IPS-15b (cell line): ENCODE data around the gene THBS2.

Experiments used
- H3K27me3 ChIP-seq: one replicate; pipeline ENCODE4 v1.6.1; 2013; ENCODE audit warnings: low read length; ENCODE audit not compliant: control insufficient read depth, insufficient read depth
- H3K36me3 ChIP-seq: one replicate; pipeline ENCODE4 v1.6.1; 2013; ENCODE audit warnings: low read length; ENCODE audit not compliant: control insufficient read depth, insufficient read depth
- H3K4me1 ChIP-seq: one replicate; pipeline ENCODE4 v1.6.1; 2013; ENCODE audit warnings: mild to moderate bottlenecking, low read length; ENCODE audit not compliant: control insufficient read depth, insufficient read depth
- H3K4me3 ChIP-seq: one replicate; pipeline ENCODE4 v1.5.1; 2013; ENCODE audit warnings: low read depth, low read length
- H3K9ac ChIP-seq: one replicate; pipeline ENCODE4 v1.6.1; 2013; ENCODE audit warnings: low read depth, mild to moderate bottlenecking, low read length
- H3K9me3 ChIP-seq: one replicate; pipeline ENCODE4 v1.6.1; 2013; ENCODE audit warnings: mild to moderate bottlenecking, low read length; ENCODE audit not compliant: control insufficient read depth, insufficient read depth

Gene THBS2

GRCh38 chr6:169289619-169290339, 36.1 kb upstream of the THBS2 start:
- H3K27me3 ChIP-seq, result no peaks in the 10 kb centered on the region
- H3K4me3 ChIP-seq, result no peak overlapping the region
- H3K9me3 ChIP-seq, result no peaks in the 10 kb centered on the region
- no peaks in the 10 kb centered on the region for H3K4me1 ChIP-seq
- no peak overlapping the region for H3K9ac ChIP-seq
- H3K36me3 ChIP-seq, result no peaks in the 10 kb centered on the region

GRCh38 chr6:169289257-169289618, 35.6 kb upstream of the THBS2 start:
- H3K4me3 ChIP-seq, result no peak overlapping the region
- H3K9ac ChIP-seq, result no peak overlapping the region
- H3K27me3 ChIP-seq, result no peaks in the 10 kb centered on the region
- no peaks in the 10 kb centered on the region for H3K36me3 ChIP-seq
- H3K4me1 ChIP-seq, result no peaks in the 10 kb centered on the region
- no peaks in the 10 kb centered on the region for H3K9me3 ChIP-seq

- H3K4me3 ChIP-seq, result no peak overlapping the region
- no peaks in the 10 kb centered on the region for H3K4me1 ChIP-seq
- no peaks in the 10 kb centered on the region for H3K36me3 ChIP-seq
- no peak overlapping the region for H3K9ac ChIP-seq
- H3K27me3 ChIP-seq, result no peaks in the 10 kb centered on the region
- no peaks in the 10 kb centered on the region for H3K9me3 ChIP-seq
These were observed 34.9 kb upstream of the THBS2 start for GRCh38 chr6:169288591-169288990.

- no peaks in the 10 kb centered on the region for H3K27me3 ChIP-seq
- H3K9me3 ChIP-seq, result no peaks in the 10 kb centered on the region
These were observed 34.0 kb upstream of the THBS2 start for GRCh38 chr6:169287675-169288074.

GRCh38 chr6:169286961-169287360, 33.3 kb upstream of the THBS2 start:
- Histone ChIP-seq H3K4me3 (no peak overlapping the region), H3K4me1 (no peaks in the 10 kb centered on the region), H3K9me3 (no peaks in the 10 kb centered on the region), H3K27me3 (no peaks in the 10 kb centered on the region), H3K9ac (no peak overlapping the region), H3K36me3 (no peaks in the 10 kb centered on the region)

More at GRCh38 chr6:169287675-169288074, 34.0 kb upstream of the THBS2 start:
- no peaks in the 10 kb centered on the region for H3K36me3 ChIP-seq
- H3K4me1 ChIP-seq, result no peaks in the 10 kb centered on the region
- no peak overlapping the region for H3K9ac ChIP-seq
- no peak overlapping the region for H3K4me3 ChIP-seq

- H3K4me3 ChIP-seq, result no peak overlapping the region
- H3K9me3 ChIP-seq, result no peaks in the 10 kb centered on the region
- H3K9ac ChIP-seq, result no peak overlapping the region
- no peaks in the 10 kb centered on the region for H3K27me3 ChIP-seq
- H3K36me3 ChIP-seq, result no peaks in the 10 kb centered on the region
- H3K4me1 ChIP-seq, result no peaks in the 10 kb centered on the region
These were observed 31.5 kb upstream of the THBS2 start for GRCh38 chr6:169285165-169285564.

GRCh38 chr6:169283924-169284323, 30.3 kb upstream of the THBS2 start:
- Histone ChIP-seq H3K4me3 (no peak overlapping the region), H3K9me3 (no peaks in the 10 kb centered on the region), H3K9ac (no peak overlapping the region), H3K27me3 (no peaks in the 10 kb centered on the region), H3K36me3 (no peaks in the 10 kb centered on the region), H3K4me1 (no peaks in the 10 kb centered on the region)

- no peaks in the 10 kb centered on the region for H3K9me3 ChIP-seq
- no peaks in the 10 kb centered on the region for H3K36me3 ChIP-seq
- no peaks in the 10 kb centered on the region for H3K4me1 ChIP-seq
- no peaks in the 10 kb centered on the region for H3K27me3 ChIP-seq
- no peak overlapping the region for H3K4me3 ChIP-seq
- H3K9ac ChIP-seq, result no peak overlapping the region
These were observed 28.4 kb upstream of the THBS2 start for GRCh38 chr6:169282043-169282442.

GRCh38 chr6:169277619-169278018, 24.0 kb upstream of the THBS2 start:
- H3K27me3 ChIP-seq, result no peaks in the 10 kb centered on the region
- H3K4me3 ChIP-seq, result no peak overlapping the region
- H3K9ac ChIP-seq, result no peak overlapping the region
- no peaks in the 10 kb centered on the region for H3K4me1 ChIP-seq
- H3K36me3 ChIP-seq, result no peaks in the 10 kb centered on the region
- H3K9me3 ChIP-seq, result no peaks in the 10 kb centered on the region

GRCh38 chr6:169274781-169275180, 21.1 kb upstream of the THBS2 start:
- Histone ChIP-seq H3K4me3 (no peak overlapping the region), H3K9me3 (no peaks in the 10 kb centered on the region), H3K4me1 (peaks cover 11% of the 10 kb centered on the region), H3K9ac (no peak overlapping the region), H3K27me3 (no peaks in the 10 kb centered on the region), H3K36me3 (no peaks in the 10 kb centered on the region)

- Histone ChIP-seq H3K36me3 (no peaks in the 10 kb centered on the region), H3K9me3 (no peaks in the 10 kb centered on the region), H3K27me3 (no peaks in the 10 kb centered on the region), H3K9ac (no peak overlapping the region), H3K4me1 (peaks cover 13% of the 10 kb centered on the region), H3K4me3 (no peak overlapping the region)
These were observed 19.9 kb upstream of the THBS2 start for GRCh38 chr6:169273511-169273910.

GRCh38 chr6:169271877-169272216, 18.2 kb upstream of the THBS2 start:
- H3K36me3 ChIP-seq, result no peaks in the 10 kb centered on the region
- no peak overlapping the region for H3K4me3 ChIP-seq
- no peaks in the 10 kb centered on the region for H3K9me3 ChIP-seq
- no peak overlapping the region for H3K9ac ChIP-seq
- no peaks in the 10 kb centered on the region for H3K27me3 ChIP-seq
- H3K4me1 ChIP-seq, result peaks cover 13% of the 10 kb centered on the region
